HG02870 (cell line): ENCODE measurements around the gene WDFY3.

ENCODE experiments used
- ATAC-seq: cut with Tn5 transposase; IDR thresholded peaks from one replicate; pipeline ENCODE4 v1.9.1; 2021; ENCODE audit warnings: mild to moderate bottlenecking, moderate library complexity; ENCODE audit not compliant: unreplicated experiment

The WDFY3 gene

GRCh38 chr4:84912741-84913140 is 53.7 kb downstream of the WDFY3 start:
- no peak for ATAC-seq

- ATAC-seq, result no peak
Observed at GRCh38 chr4:84908876-84909275, 57.6 kb downstream of the WDFY3 start.

GRCh38 chr4:84907145-84907544 is 59.3 kb downstream of the WDFY3 start:
- no peak for ATAC-seq

DNA sequence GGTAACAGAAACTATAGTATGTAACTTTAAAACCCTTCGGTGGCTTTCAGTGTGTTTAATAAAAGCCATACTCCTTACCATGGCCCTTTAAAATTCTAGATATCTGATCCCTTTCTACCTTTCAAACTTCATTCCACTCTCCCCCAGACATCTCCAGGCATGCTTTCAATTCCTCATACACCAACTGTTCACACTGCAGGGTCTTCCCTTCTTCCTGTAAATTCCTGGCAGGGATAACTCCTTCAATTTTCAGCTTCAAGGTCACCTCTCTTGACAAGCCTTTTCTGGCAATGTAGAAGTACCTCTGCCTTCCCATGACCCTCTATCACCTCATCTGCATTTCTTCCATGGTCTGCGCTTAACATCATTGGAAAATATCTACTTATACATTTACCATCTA is 60.8 kb downstream of the WDFY3 start:
- ATAC-seq, result no peak

- no peak for ATAC-seq
Observed at GRCh38 chr4:84901740-84902281, 64.7 kb downstream of the WDFY3 start.

DNA sequence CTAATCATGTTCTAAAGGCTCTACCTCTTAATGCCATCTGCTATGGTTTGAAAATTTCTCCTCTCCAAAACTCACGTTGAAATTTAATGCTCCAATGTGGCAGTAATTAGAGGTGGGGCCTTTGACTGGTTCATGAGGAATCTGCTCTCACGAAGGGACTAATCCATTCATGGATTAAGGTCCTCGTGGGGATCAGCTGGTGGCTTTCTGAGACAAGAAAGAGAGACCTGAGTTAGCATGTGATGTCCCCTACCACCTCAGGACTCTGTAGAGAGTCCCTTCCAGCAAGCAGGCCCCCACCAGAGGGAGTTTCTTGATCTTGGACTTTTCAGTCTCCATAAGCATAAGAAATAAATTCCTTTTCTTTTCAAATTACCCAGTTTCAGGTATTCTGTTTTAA is 65.3 kb downstream of the WDFY3 start:
- no peak for ATAC-seq

DNA sequence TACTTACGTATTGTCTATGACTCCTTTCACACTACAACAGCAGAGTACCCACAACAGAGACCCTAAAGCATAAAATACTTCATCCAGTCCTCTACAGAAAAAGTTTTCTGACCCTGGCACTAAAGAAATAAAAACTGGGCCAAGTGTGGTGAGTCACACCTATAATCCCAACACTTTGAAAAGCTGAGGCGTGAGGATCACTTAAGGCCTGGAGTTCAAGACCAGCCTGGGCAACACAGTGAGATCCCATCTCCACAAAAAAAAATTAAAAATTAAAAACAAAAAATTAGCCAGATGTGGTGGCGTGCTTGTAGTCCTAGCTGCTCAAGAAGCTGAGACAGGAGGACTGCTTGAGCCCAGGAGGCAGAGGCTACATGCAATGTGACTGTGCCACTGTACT is 66.9 kb downstream of the WDFY3 start:
- no peak for ATAC-seq

GRCh38 chr4:84897516-84897915 is 69.0 kb downstream of the WDFY3 start:
- no peak for ATAC-seq

GRCh38 chr4:84895283-84895682 is 71.2 kb downstream of the WDFY3 start:
- ATAC-seq, result no peak

GRCh38 chr4:84894621-84895020 is 71.9 kb downstream of the WDFY3 start:
- ATAC-seq, result no peak

GRCh38 chr4:84892950-84893349 is 73.5 kb downstream of the WDFY3 start:
- ATAC-seq, result no peak

GRCh38 chr4:84887824-84888223 is 78.7 kb downstream of the WDFY3 start:
- ATAC-seq, result no peak

DNA sequence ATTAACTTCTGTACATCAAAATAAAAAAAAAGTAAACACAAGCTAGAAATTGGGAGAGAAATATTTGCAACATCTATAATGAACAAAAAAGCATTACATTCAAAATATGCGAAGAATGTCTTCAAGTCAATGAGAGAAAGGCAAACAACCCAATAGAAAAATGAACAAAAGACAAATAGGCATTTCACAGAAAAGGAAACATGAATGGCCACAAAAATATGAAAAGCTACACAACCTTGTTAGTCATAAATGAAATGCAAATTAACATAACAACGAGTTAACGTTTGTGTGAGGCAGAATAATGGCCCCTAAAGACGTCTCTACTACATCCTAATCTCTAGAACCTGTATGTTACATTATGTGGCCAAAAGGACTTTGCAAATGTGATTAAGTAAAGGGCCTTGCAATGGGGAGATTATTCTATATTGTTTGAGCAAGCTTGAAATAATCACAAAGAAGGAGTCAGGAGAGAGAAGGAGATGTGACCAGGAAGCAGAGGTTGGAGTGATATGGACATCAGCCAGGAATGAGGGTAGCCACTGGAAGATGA is 86.8 kb downstream of the WDFY3 start:
- no peak for ATAC-seq

DNA sequence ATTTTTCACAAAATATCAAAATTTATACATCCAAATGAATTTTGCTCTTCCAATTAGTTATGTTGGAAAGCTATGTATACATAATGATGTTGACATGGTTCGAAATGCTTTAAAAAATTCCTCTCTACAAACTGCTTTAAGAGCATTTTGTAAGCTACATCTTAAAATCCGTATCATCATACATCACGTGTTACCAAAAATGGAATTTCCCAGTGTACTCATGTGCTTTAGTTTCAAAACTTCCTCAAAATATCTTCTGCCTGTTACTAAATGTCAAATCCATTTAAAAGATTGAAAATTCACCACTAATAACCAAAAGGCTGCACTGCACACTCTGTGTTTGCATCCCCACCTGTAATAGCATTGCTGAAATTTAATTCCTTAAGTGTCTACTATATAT is 87.9 kb downstream of the WDFY3 start:
- no peak for ATAC-seq

GRCh38 chr4:84878090-84878489 is 88.4 kb downstream of the WDFY3 start:
- no peak for ATAC-seq

DNA sequence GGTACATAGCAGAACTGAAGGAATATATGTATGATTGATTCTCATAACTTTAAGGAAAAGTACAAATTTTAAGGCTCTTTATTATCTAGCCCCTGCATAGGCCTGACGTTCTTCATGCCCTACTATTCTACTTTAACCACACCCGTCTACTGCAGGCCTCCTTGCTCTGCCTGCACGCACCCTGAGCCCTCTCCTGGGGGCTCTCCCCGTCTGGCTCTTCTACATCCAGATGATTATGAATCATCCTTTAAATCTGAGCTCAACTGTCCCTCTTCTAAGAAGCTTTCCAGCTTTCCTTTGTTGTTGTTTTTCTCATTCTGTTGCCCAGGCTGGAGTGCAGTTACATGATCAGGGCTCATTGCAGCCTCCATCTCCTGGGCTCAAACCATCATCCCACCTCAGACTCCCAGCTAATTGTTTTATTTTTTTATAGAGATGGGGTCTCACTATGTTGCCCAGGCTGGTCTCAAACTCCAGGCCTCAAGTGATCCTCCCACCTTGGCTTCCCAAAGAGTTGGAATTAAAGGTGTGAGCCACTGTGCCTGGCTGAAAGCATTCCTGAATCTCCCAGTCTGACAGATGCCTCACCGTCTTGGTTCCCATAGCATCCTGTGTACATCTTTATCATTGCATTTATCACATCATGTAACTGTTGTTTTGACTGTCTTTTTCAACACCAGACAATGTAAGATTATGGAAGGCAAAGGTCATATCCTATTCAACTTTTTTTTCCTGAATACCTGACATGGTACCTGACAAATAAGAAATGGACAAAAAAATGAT is 89.2 kb downstream of the WDFY3 start:
- no peak for ATAC-seq

GRCh38 chr4:84875636-84876371 is 90.7 kb downstream of the WDFY3 start:
- no peak for ATAC-seq

- ATAC-seq, result no peak
Observed at GRCh38 chr4:84874619-84875018, 91.9 kb downstream of the WDFY3 start.

DNA sequence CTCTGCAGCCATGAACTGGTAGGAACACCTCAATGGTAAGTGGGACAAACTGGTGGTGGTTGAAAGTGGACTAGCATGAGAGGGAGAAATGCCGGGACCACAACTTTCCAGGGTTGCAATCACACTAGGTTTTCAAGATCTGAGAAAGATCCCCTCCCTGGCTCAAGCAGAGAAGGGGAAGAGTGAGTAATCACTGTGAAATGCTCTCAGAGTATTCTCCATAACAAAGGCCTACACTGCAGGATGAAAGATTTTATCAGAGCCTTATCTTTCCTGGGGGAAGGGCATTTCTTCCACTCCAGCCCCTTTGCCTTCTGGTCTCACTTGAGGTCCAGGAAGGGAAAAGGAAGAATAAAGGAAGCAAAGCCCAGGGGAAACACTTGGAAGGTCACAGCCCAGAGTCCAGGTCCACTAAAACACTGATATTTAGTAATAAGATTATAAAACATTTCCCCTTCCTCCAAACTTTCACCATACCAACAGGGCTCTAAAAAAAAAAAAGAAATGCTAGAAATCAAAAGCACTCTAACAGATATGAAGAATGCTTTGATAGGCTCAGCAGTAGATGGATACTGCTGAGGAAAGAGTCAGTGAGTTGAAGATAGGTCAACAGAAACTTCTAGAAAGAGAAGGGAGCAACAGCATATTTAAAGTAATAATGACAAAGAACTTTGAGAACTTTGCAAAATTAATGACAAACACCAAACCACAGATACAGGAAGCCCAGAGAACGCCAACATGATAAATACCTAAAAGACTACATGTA is 95.9 kb downstream of the WDFY3 start:
- no peak for ATAC-seq

GRCh38 chr4:84866295-84866694 is 100.2 kb downstream of the WDFY3 start:
- ATAC-seq, result no peak

GRCh38 chr4:84865600-84865999 is 100.9 kb downstream of the WDFY3 start:
- no peak for ATAC-seq
